Vagina (tissue), 2 donors: ENCODE results near the gene TIMD4.

Experiments used
- POLR2AphosphoS5 ChIP-seq, 2 donors: sonication (generic); formaldehyde crosslinking; IDR thresholded peaks; one replicate each; pipeline ENCODE4 v1.9.0; 2017; ENCODE audit warnings: antibody characterized with exemption in 2 of 2, mild to moderate bottlenecking in 2 of 2, low read depth in 1 of 2; ENCODE audit not compliant: insufficient read depth in 1 of 2
- TF ChIP-seq, protein P1 (sequence below), 3 experiments: fragments of 450-650 bp in 2 of 3; fragments of 200-600 bp in 1 of 3; sonication (generic) in 1 of 3; IDR thresholded peaks; one replicate each; pipeline ENCODE4 v1.5.1; 2017 to 2019; ENCODE audit warnings: antibody characterized with exemption in 3 of 3, mild to moderate bottlenecking in 2 of 3, moderate library complexity in 2 of 3

DNA sequence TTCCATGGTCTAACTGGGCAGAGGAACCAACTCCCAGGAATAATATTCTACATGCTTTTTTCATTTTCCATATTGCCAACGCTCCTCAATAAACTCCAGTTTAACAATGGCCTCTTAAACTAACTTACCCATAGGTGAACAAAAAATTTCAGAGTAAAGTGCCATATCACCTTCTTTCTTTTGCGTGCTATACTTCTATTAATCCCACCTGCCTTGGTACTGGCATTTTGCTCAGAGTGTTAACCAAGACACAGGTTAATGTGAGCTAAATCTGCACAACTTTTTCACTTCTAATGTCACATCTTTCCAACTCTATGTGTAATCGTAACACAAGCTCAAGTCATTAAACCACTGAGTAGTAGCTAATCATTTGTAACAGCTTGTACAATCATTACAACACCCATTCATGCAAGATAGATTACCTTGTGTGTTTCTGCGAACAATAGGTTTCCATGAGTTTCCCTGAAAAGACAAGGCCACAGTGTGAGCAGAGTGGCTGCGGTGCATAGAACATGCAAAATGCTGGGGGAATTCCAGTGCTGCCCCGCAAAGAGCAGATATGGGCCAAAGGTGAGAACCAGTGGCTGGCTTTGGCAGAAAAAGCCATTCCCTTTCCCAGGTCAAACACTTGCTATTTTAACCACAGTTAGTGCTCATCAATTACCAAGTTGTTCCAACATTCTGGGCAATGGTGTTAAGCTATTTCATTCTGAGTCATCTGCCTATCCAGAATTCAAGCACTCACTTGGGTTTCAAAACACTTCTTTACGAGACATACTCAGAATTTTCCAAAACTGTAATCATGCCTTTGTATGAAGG is 42.8 kb downstream of the TIMD4 start:
- TF ChIP-seq, protein P1, sequence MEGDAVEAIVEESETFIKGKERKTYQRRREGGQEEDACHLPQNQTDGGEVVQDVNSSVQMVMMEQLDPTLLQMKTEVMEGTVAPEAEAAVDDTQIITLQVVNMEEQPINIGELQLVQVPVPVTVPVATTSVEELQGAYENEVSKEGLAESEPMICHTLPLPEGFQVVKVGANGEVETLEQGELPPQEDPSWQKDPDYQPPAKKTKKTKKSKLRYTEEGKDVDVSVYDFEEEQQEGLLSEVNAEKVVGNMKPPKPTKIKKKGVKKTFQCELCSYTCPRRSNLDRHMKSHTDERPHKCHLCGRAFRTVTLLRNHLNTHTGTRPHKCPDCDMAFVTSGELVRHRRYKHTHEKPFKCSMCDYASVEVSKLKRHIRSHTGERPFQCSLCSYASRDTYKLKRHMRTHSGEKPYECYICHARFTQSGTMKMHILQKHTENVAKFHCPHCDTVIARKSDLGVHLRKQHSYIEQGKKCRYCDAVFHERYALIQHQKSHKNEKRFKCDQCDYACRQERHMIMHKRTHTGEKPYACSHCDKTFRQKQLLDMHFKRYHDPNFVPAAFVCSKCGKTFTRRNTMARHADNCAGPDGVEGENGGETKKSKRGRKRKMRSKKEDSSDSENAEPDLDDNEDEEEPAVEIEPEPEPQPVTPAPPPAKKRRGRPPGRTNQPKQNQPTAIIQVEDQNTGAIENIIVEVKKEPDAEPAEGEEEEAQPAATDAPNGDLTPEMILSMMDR (IDR thresholded peaks at IDR 0.05), result no peak
- TF ChIP-seq POLR2AphosphoS5 (IDR thresholded peaks at IDR 0.05; ENCODE audit: insufficient read depth in 1 of 2, low read depth in 1 of 2), result no peak
